Activated CD8-positive, alpha-beta memory T cell treated with anti-CD3 and anti-CD28 coated beads for 4 hours (primary cell): ENCODE results near the gene GARNL3.

Source experiments
- DNase-seq, 2 donors: peaks; one replicate each; pipeline ENCODE4 v3.0.0-alpha.2; 2020; ENCODE audit warnings: low read depth in 2 of 2

Gene GARNL3

DNA sequence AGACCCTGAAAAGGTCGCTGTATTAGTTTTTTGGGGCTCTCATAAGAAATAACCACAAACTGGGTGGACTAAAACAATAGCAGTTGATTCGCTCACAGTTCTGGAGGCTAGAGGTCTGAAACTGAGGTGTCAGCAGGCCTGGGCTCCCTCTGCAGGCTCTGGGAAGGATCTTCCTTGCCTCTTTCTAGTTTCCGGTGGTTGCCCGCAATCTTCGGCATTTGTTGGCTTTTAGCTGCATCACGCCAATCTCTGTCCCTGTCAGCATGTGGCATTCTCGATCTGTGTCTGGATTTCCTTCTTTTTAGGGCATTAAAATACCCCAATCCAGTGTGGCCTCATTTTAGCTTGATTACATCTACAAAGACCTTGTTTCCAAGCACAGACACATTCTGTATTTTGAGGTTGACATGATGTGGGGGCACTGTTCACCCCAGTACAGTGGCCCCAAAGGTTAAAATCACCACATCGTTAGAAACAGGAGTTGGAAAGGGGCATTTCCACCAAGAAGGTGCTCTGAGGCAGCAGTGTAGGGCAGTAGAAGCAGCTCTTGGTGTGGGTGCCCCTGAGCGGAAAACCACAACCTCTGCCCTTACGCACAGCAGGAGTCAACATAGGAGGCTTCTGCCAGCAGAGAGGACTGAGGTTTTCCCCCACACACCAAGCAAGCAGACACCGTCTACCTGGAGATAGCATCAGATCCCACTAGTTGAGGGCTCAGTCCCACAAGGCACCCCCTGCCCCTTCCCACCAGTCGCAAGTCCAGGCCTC is 173.1 kb downstream of the GARNL3 start:
- DNase-seq: no peak

DNA sequence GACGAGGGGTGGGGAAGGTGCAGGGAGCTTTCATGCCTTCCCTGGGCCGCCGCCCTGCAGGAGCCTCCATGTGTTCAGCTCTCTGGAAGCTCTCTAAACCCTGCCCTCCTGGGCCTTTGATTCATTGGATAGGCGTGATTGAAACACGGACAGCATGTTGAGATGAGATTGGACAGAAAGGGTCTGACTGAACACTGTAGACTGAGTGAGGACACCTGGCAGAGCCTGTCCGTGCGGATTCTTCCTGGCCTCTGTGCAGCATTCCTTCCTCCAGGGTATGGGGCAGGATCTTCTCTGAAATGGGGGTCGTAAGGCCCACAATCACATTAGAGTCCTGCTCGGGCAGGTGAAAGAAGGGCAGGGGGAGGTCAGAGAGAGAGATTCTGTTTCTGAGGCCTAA is 173.8 kb downstream of the GARNL3 start:
- no peak for DNase-seq
